SJSA1 (cell line): ENCODE results near the gene KL. TPM values are rescaled to one million over a fixed set of nuclear protein-coding genes. Genes with fewer than 3 reads are reported as not detected.

Experiments used
- DNase-seq, 2 experiments: peaks; one replicate each; pipeline ENCODE4 v3.0.0-alpha.2; 2015 to 2020; ENCODE audit warnings: low spot score in 2 of 2, low read depth in 1 of 2
- H3K27ac ChIP-seq: fragments of 250-450 bp; sonication (Bioruptor Pico); 2 replicates; pipeline ENCODE4 v1.5.1; 2020; ENCODE audit warnings: mild to moderate bottlenecking, moderate library complexity
- H3K27me3 ChIP-seq: fragments of 250-450 bp; sonication (Bioruptor Pico); replicated peaks from 2 replicates; pipeline ENCODE4 v1.5.1; 2020; ENCODE audit warnings: mild to moderate bottlenecking, moderate library complexity
- H3K36me3 ChIP-seq: fragments of 250-450 bp; sonication (Bioruptor Pico); 2 replicates; pipeline ENCODE4 v1.5.1; 2020; ENCODE audit warnings: mild to moderate bottlenecking
- H3K4me1 ChIP-seq: fragments of 250-450 bp; sonication (Bioruptor Pico); replicated peaks from 2 replicates; pipeline ENCODE4 v1.6.1; 2021; ENCODE audit warnings: mild to moderate bottlenecking
- H3K4me3 ChIP-seq: fragments of 250-450 bp; sonication (Bioruptor Pico); 2 replicates; pipeline ENCODE4 v1.5.1; 2020; ENCODE audit warnings: mild to moderate bottlenecking
- H3K9me3 ChIP-seq: fragments of 250-450 bp; sonication (Bioruptor Pico); replicated peaks from 2 replicates; pipeline ENCODE4 v1.5.1; 2020; ENCODE audit warnings: mild to moderate bottlenecking
- total RNA-seq: library from RNA; depleted of rRNA; stranded (reverse); fragments of >200 nt; shearing (Covaris generic); gene quantifications from 2 replicates; pipeline ENCODE4 v1.2.3, GENCODE V29; 2014

Gene KL
- total RNA-seq, 1 experiment from 2014 or later: not detected

DNA sequence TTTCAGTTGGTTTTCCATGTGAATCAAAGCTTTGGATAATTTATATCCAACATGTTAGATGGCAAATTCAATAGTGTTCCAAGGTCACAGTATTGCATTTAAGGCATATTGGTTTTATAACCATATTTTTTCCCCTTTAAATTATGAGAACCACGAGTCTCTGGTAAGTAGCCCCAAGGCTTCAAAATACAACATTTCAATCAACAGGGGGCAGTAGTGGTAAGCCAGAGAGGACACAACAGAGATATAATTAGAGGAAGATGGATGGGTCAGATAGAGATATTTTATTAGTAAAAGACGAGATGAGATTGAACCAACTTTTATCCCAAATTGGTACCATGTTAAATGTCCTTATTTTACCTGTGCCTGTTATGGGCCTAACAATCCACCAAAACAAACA lies 53.1 kb downstream of the KL start:
- DNase-seq: no peak
- Histone ChIP-seq H3K4me1 (no peaks in the 10 kb centered on the region), H3K36me3 (no peaks in the 10 kb centered on the region)

GRCh38 chr13:33070713-33071112 lies 54.5 kb downstream of the KL start:
- no peaks in the 10 kb centered on the region for H3K27me3 ChIP-seq
- no peaks in the 10 kb centered on the region for H3K9me3 ChIP-seq
- no peak overlapping the region for H3K4me3 ChIP-seq
- no peak overlapping the region for H3K27ac ChIP-seq
- H3K4me1 ChIP-seq: no peaks in the 10 kb centered on the region
- DNase-seq: no peak
- H3K36me3 ChIP-seq: no peaks in the 10 kb centered on the region

More for the DNA sequence above, 53.1 kb downstream of the KL start:
- H3K27ac ChIP-seq: no peak overlapping the region
- no peak overlapping the region for H3K4me3 ChIP-seq
- no peaks in the 10 kb centered on the region for H3K9me3 ChIP-seq
- no peaks in the 10 kb centered on the region for H3K27me3 ChIP-seq

DNA sequence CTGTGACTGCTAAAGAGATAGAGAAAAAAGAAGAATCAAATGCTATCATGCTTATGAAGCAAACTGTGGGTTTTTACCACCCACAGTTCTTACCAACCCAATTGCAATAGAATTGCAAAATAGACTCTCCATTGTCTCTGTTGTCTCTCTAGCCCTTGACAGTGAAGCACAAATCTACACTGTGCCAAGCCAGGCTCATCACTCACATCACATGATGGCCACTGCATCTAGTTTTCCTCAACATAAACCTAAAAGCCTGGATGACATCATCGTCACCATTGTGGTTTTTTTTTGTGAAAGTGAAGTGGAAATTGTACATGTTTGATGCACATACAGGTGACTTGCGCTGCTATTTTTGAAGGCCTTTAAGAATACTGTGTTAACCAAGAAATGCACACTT lies 56.1 kb downstream of the KL start:
- Histone ChIP-seq H3K9me3 (no peaks in the 10 kb centered on the region), H3K4me3 (no peak overlapping the region), H3K27ac (no peak overlapping the region), H3K36me3 (no peaks in the 10 kb centered on the region), H3K27me3 (no peaks in the 10 kb centered on the region), H3K4me1 (no peaks in the 10 kb centered on the region)
- DNase-seq: no peak

DNA sequence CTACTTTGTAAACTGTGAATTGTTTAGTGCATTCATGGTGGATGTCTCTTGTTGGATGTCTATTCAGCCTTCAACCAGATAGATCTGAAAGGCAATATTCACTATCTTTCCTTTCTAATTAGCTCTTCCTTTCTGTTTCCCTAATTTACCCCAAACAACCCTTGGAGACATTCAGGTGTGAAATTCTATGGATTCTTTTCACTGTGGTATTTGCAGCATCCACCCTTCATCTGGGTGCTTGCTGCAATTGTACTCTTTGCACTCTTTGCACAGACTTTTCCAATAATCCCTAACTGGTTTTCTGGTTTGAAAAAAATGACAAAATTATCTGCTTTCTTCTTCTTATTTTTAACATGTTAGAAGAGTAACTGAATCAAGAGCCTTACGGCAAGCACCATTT lies 56.5 kb downstream of the KL start:
- Histone ChIP-seq H3K4me1 (no peaks in the 10 kb centered on the region), H3K9me3 (no peaks in the 10 kb centered on the region), H3K27ac (no peak overlapping the region), H3K36me3 (no peaks in the 10 kb centered on the region), H3K4me3 (no peak overlapping the region), H3K27me3 (no peaks in the 10 kb centered on the region)
- DNase-seq: no peak

- H3K4me1 ChIP-seq: no peaks in the 10 kb centered on the region
- no peak overlapping the region for H3K4me3 ChIP-seq
- no peaks in the 10 kb centered on the region for H3K36me3 ChIP-seq
- H3K9me3 ChIP-seq: no peaks in the 10 kb centered on the region
- H3K27me3 ChIP-seq: no peaks in the 10 kb centered on the region
- H3K27ac ChIP-seq: no peak overlapping the region
- no peak for DNase-seq
These were observed 57.1 kb downstream of the KL start for GRCh38 chr13:33073338-33073737.

DNA sequence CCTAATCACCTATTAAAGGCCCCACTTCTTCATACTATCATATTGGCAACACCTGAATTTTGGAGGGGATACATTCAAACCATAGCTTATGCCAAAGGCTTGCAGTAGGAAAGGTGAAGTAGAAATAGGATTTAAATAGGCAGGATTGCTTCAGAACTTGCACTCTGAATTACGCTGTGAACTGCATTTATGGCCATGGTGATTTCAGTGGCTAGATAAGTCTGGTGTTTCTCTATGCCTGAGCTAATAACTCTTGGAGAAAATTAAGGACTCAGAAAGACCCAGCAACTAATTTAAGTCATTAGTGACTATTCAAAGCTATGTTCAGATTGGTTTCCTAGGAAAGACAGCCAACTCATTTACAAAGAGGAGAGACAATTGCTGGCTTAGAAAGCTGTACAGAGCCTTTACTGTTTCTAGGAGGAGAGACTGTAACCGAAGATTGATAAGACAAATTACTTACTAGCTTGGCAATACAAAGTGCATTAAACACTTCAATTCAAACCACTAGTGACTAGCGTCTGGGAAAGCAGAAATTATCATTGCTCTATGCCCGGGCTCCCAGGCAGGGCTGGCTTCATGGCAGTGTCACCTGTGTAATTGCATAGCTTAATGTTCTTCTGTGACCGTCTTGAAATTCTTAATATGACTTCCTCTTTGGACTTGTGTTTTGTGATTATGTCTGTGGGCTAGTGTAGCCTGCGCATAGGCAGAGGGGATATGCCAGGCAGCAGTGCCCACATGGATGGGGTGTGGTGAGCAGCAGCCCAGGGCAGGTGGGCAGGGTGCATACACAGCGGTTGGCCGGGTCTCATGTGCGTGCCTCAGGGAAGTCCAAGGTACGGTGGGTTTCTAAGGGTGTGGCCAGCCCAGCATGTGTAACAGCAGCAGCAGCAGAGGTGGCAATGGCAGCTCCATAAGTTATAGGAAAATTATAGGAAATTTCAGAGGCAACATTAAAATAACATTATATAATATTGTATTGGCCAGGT lies 60.1 kb downstream of the KL start:
- Histone ChIP-seq H3K36me3 (no peaks in the 10 kb centered on the region), H3K4me1 (peaks cover 3% of the 10 kb centered on the region), H3K27me3 (no peaks in the 10 kb centered on the region), H3K9me3 (no peaks in the 10 kb centered on the region), H3K27ac (no peak overlapping the region), H3K4me3 (no peak overlapping the region)
- no peak for DNase-seq

DNA sequence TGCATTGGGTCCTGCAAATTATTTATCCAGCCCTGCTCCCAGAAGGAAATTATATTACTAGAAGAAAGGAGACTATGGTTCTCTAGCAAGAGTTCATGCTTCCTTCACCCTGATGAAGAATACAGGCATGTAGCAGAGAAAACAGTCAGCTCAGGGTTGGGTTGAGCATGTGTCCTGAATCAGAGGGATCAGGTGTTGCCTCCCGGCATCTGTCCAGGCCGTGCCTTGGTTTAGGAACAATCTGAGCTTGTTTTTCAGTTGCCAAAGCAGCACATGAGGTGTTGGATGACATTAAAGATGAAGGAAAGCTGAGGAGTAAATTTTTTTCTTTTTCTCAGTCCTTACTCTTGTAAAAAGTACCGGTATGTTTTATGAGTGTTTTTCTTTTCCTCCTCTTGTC lies 62.0 kb downstream of the KL start:
- DNase-seq: no peak
- H3K9me3 ChIP-seq: no peaks in the 10 kb centered on the region
- no peaks in the 10 kb centered on the region for H3K27me3 ChIP-seq
- H3K36me3 ChIP-seq: no peaks in the 10 kb centered on the region
- no peak overlapping the region for H3K27ac ChIP-seq
- H3K4me3 ChIP-seq: no peak overlapping the region
- H3K4me1 ChIP-seq: peaks cover 6% of the 10 kb centered on the region

DNA sequence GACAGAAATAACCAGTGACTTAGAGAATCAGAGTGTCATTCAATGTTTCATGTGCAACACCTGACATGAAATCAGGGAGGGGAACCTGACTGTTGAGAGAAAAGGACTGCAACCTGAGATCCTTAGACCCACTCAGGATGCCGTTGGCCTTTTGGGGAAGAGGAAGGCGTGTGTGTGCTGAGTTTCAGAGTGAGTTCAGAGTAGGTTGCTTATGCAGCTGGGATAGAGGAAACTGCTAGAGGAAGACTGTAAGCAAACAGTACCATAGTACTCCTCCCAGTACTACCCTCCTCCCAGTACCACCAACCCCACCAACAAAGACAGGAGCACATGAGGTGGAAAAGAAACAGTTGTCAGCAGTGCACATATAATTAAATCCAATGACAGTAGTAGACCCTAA lies 63.7 kb downstream of the KL start:
- no peaks in the 10 kb centered on the region for H3K27me3 ChIP-seq
- H3K9me3 ChIP-seq: no peaks in the 10 kb centered on the region
- DNase-seq: no peak
- no peak overlapping the region for H3K27ac ChIP-seq
- H3K4me1 ChIP-seq: peaks cover 6% of the 10 kb centered on the region
- no peaks in the 10 kb centered on the region for H3K36me3 ChIP-seq
- H3K4me3 ChIP-seq: no peak overlapping the region

GRCh38 chr13:33080972-33081590 lies 64.9 kb downstream of the KL start:
- Histone ChIP-seq H3K4me1 (peaks cover 6% of the 10 kb centered on the region), H3K27ac (no peak overlapping the region), H3K4me3 (no peak overlapping the region), H3K27me3 (no peaks in the 10 kb centered on the region), H3K9me3 (no peaks in the 10 kb centered on the region), H3K36me3 (no peaks in the 10 kb centered on the region)
- DNase-seq: no peak

GRCh38 chr13:33081666-33082065 lies 65.4 kb downstream of the KL start:
- no peak overlapping the region for H3K4me3 ChIP-seq
- no peak for DNase-seq

DNA sequence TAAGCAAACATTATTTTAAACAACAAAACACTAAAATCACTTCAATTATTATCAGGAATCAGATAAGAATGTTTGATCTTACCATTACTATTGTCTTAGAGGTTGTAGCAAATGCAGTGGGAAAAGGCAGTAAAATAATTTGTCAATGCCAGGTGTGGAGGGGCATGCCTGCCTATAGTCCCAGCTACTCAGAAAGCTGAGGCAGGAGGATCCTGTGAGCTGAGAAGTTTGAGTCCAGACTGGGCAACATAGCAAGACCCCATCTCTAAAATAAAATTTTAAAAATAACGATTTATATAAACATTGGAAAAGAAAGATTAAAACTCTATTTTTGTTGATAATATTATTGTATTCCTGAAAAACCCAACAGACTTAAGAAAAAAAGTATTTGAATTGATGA lies 66.8 kb downstream of the KL start:
- Histone ChIP-seq H3K4me1 (peaks cover 24% of the 10 kb centered on the region), H3K36me3 (no peaks in the 10 kb centered on the region), H3K27ac (no peak overlapping the region), H3K4me3 (no peak overlapping the region), H3K9me3 (no peaks in the 10 kb centered on the region), H3K27me3 (no peaks in the 10 kb centered on the region)
- DNase-seq: no peak

More at GRCh38 chr13:33081666-33082065, 65.4 kb downstream of the KL start:
- Histone ChIP-seq H3K36me3 (no peaks in the 10 kb centered on the region), H3K4me1 (peaks cover 10% of the 10 kb centered on the region), H3K27me3 (no peaks in the 10 kb centered on the region), H3K27ac (no peak overlapping the region), H3K9me3 (no peaks in the 10 kb centered on the region)

GRCh38 chr13:33087091-33087490 lies 70.9 kb downstream of the KL start:
- Histone ChIP-seq H3K27ac (peak overlapping the region; percentile 53), H3K4me3 (no peak overlapping the region), H3K9me3 (no peaks in the 10 kb centered on the region), H3K36me3 (no peaks in the 10 kb centered on the region), H3K4me1 (peaks cover 22% of the 10 kb centered on the region), H3K27me3 (no peaks in the 10 kb centered on the region)
- peak in 1 of 2 experiments; percentile 38 for DNase-seq

DNA sequence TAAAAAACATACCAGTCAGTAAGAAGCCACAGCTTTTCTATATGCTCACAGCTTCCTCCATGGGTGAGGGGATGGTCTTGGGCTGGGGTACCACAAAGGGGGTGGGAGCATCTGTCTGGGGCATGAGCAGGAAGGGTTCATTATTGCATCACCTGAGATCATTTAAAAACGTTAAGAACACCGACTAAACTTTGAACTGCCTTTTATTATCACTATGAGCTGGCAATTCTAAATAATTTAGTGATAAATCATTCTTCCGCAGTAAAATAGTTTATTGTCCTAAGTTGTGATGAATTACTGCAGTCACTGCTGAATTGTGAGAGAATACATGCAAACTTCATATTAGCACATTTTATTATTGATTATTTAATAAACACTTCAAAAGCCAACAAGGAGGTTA lies 71.6 kb downstream of the KL start:
- Histone ChIP-seq H3K9me3 (no peaks in the 10 kb centered on the region), H3K4me3 (no peak overlapping the region), H3K36me3 (no peaks in the 10 kb centered on the region), H3K27ac (peak overlapping the region; percentile 53), H3K27me3 (no peaks in the 10 kb centered on the region), H3K4me1 (peaks cover 22% of the 10 kb centered on the region)
- DNase-seq: no peak

DNA sequence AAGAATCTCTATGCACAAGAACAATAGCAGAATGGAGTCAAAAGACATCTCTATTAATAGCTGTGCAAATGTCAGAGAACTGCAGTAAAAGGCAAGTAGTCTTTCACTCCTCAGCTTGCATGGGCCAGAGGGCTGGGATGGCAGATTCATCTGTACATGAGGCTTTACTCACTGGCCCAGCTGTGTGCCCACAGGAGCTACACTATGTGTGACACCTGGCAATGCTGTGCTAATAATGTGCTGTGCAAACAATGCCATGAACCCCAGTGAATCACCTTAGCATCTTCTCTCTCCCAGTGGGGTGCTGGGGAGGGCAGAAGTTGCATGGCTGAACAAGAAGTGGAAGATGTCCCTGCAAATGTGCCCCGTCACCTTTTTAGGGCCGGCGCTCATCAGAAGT lies 73.1 kb downstream of the KL start:
- H3K27me3 ChIP-seq: no peaks in the 10 kb centered on the region
- DNase-seq: no peak
- H3K36me3 ChIP-seq: no peaks in the 10 kb centered on the region
- H3K27ac ChIP-seq: no peak overlapping the region
- H3K4me3 ChIP-seq: no peak overlapping the region
- H3K9me3 ChIP-seq: no peaks in the 10 kb centered on the region
- peaks cover 22% of the 10 kb centered on the region for H3K4me1 ChIP-seq
